Astrocyte (in vitro differentiated cells and primary cell): ENCODE results near the gene SMAP1. TPM values are rescaled to one million over a fixed set of nuclear protein-coding genes. Genes with fewer than 3 reads are reported as not detected.

Experiments
- DNase-seq: peaks from one replicate; pipeline ENCODE4 v3.0.0-alpha.2; 2010; ENCODE audit warnings: low read depth
- FAIRE-seq: peaks from 2 replicates; lab custom pipeline; 2011; peaks lifted over from hg19 to GRCh38; lab: Jason Lieb, UNC
- H2AFZ ChIP-seq: 2 replicates; pipeline ENCODE4 v1.6.0; 2012; ENCODE audit warnings: low read depth, low read length, inconsistent platforms
- H3K27ac ChIP-seq: 2 replicates; pipeline ENCODE4 v1.5.1; 2011; ENCODE audit warnings: low read depth, low read length, inconsistent platforms
- H3K27me3 ChIP-seq: 2 replicates; pipeline ENCODE4 v1.6.0; 2011; ENCODE audit warnings: low read length, inconsistent platforms; ENCODE audit not compliant: insufficient read depth
- H3K36me3 ChIP-seq: 2 replicates; pipeline ENCODE4 v1.5.1; 2011; ENCODE audit warnings: low read length, inconsistent platforms; ENCODE audit not compliant: insufficient read depth
- H3K4me1 ChIP-seq: 2 replicates; pipeline ENCODE4 v1.5.1; 2011; ENCODE audit warnings: low read length, inconsistent platforms; ENCODE audit not compliant: insufficient read depth
- H3K4me2 ChIP-seq: 2 replicates; pipeline ENCODE4 v1.6.0; 2012; ENCODE audit warnings: low read length, inconsistent platforms
- H3K4me3 ChIP-seq: 2 replicates; pipeline ENCODE4 v1.5.1; 2011; ENCODE audit warnings: low read depth, mild to moderate bottlenecking, low read length, inconsistent platforms; ENCODE audit not compliant: insufficient read depth
- H3K79me2 ChIP-seq: 2 replicates; pipeline ENCODE4 v1.6.0; 2012; ENCODE audit warnings: mild to moderate bottlenecking, low read length, inconsistent platforms; ENCODE audit not compliant: insufficient read depth
- H3K9ac ChIP-seq: 2 replicates; pipeline ENCODE4 v1.6.0; 2012; ENCODE audit warnings: mild to moderate bottlenecking, low read length, inconsistent platforms
- H3K9me3 ChIP-seq: 2 replicates; pipeline ENCODE4 v1.5.1; 2012; ENCODE audit warnings: low read depth, mild to moderate bottlenecking, low read length, inconsistent platforms; ENCODE audit not compliant: insufficient read depth
- H4K20me1 ChIP-seq: 2 replicates; pipeline ENCODE4 v1.6.0; 2012; ENCODE audit warnings: low read length, inconsistent platforms; ENCODE audit not compliant: insufficient read depth
- H3K27ac Mint-ChIP-seq: one replicate; pipeline ENCODE4 v1.8.0; 2021; ENCODE audit warnings: mild to moderate bottlenecking, mixed read lengths; ENCODE audit not compliant: unreplicated experiment
- H3K27me3 Mint-ChIP-seq: one replicate; pipeline ENCODE4 v1.8.0; 2021; ENCODE audit warnings: low read depth, mixed read lengths; ENCODE audit not compliant: unreplicated experiment
- H3K36me3 Mint-ChIP-seq: one replicate; pipeline ENCODE4 v1.8.0; 2021; ENCODE audit warnings: low read depth, mixed read lengths; ENCODE audit not compliant: unreplicated experiment
- H3K4me1 Mint-ChIP-seq: one replicate; pipeline ENCODE4 v1.8.0; 2021; ENCODE audit warnings: low read depth, mixed read lengths; ENCODE audit not compliant: unreplicated experiment
- H3K4me3 Mint-ChIP-seq: one replicate; pipeline ENCODE4 v1.8.0; 2021; ENCODE audit warnings: mild to moderate bottlenecking, moderate library complexity, mixed read lengths; ENCODE audit not compliant: unreplicated experiment
- H3K9me3 Mint-ChIP-seq: one replicate; pipeline ENCODE4 v1.8.0; 2021; ENCODE audit warnings: mild to moderate bottlenecking, mixed read lengths; ENCODE audit not compliant: unreplicated experiment
- CTCF ChIP-seq: IDR thresholded peaks from 2 replicates; pipeline ENCODE4 v1.5.1; 2011; ENCODE audit warnings: low read depth, mild to moderate bottlenecking, inconsistent platforms, low read length, moderate library complexity; ENCODE audit not compliant: insufficient read depth
- EZH2 ChIP-seq: IDR thresholded peaks from 2 replicates; pipeline ENCODE4 v1.6.1; 2012; ENCODE audit warnings: mild to moderate bottlenecking, low read length, inconsistent platforms; ENCODE audit not compliant: insufficient read depth
- total RNA-seq: library from RNA; stranded (reverse); gene quantifications from 2 replicates; pipeline ENCODE4 v1.2.1, GENCODE V29; 2021

Gene SMAP1
- total RNA-seq, 1 donor from 2014 or later = 27.3 TPM

DNA sequence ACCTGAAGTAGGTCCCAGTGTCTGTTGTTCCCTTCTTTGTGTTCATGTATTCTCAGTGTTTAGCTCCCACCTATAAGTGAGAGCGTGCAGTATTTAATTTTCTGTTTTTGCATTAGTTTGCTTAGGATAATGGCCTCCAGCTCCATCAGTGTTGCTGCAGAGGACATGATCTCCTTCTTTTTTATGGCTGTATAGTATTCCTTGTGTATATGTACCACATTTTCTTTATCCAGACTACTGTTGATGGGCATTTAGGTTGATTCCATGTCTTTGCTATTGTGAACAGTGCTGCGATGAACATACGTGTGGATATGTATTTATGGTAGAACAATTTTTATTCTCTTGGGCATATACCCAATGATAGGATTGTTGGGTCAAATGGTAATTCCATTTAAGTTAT lies 163.7 kb downstream of the SMAP1 start:
- Histone ChIP-seq H3K27me3 (no peaks in the 10 kb centered on the region), H3K4me2 (no peak overlapping the region), H3K27ac (no peak overlapping the region), H3K79me2 (no peaks in the 10 kb centered on the region), H4K20me1 (no peaks in the 10 kb centered on the region), H3K9ac (no peak overlapping the region), H3K9me3 (no peaks in the 10 kb centered on the region), H3K36me3 (no peaks in the 10 kb centered on the region), H3K4me3 (no peak overlapping the region), H3K4me1 (no peaks in the 10 kb centered on the region), H2AFZ (no peak overlapping the region)
- TF ChIP-seq CTCF = no peak
- TF ChIP-seq EZH2 = no peak
- no peaks in the 10 kb centered on the region for H3K4me1 Mint-ChIP-seq
- H3K4me3 Mint-ChIP-seq = no peak overlapping the region
- FAIRE-seq = no peak
- no peak for DNase-seq
- H3K9me3 Mint-ChIP-seq = no peaks in the 10 kb centered on the region
- no peaks in the 10 kb centered on the region for H3K36me3 Mint-ChIP-seq
- H3K27me3 Mint-ChIP-seq = no peaks in the 10 kb centered on the region
- no peak overlapping the region for H3K27ac Mint-ChIP-seq

GRCh38 chr6:70834520-70834919 lies 166.8 kb downstream of the SMAP1 start:
- Histone ChIP-seq H3K9ac (no peak overlapping the region), H3K27me3 (no peaks in the 10 kb centered on the region), H3K79me2 (no peaks in the 10 kb centered on the region), H3K36me3 (no peaks in the 10 kb centered on the region), H3K27ac (no peak overlapping the region), H2AFZ (no peak overlapping the region), H3K4me1 (no peaks in the 10 kb centered on the region), H3K4me2 (no peak overlapping the region), H3K9me3 (no peaks in the 10 kb centered on the region), H3K4me3 (no peak overlapping the region), H4K20me1 (no peaks in the 10 kb centered on the region)
- H3K4me3 Mint-ChIP-seq = no peak overlapping the region
- TF ChIP-seq CTCF = no peak
- TF ChIP-seq EZH2 = no peak
- FAIRE-seq = no peak
- no peak overlapping the region for H3K27ac Mint-ChIP-seq
- H3K36me3 Mint-ChIP-seq = no peaks in the 10 kb centered on the region
- H3K27me3 Mint-ChIP-seq = no peaks in the 10 kb centered on the region
- H3K4me1 Mint-ChIP-seq = peaks cover 13% of the 10 kb centered on the region
- peak; percentile 16 for DNase-seq
- no peaks in the 10 kb centered on the region for H3K9me3 Mint-ChIP-seq

- H3K27ac ChIP-seq = no peak overlapping the region
- peaks cover 13% of the 10 kb centered on the region for H3K4me1 Mint-ChIP-seq
- no peak overlapping the region for H3K4me3 ChIP-seq
- H3K9me3 ChIP-seq = no peaks in the 10 kb centered on the region
- no peaks in the 10 kb centered on the region for H4K20me1 ChIP-seq
- no peak overlapping the region for H3K4me3 Mint-ChIP-seq
- H3K27me3 Mint-ChIP-seq = no peaks in the 10 kb centered on the region
- H3K36me3 Mint-ChIP-seq = no peaks in the 10 kb centered on the region
- H2AFZ ChIP-seq = no peak overlapping the region
- TF ChIP-seq CTCF (no peak), EZH2 (no peak)
- H3K27me3 ChIP-seq = no peaks in the 10 kb centered on the region
- H3K4me1 ChIP-seq = no peaks in the 10 kb centered on the region
- H3K9me3 Mint-ChIP-seq = no peaks in the 10 kb centered on the region
- H3K4me2 ChIP-seq = no peak overlapping the region
- FAIRE-seq (no peak), DNase-seq (no peak)
- no peaks in the 10 kb centered on the region for H3K79me2 ChIP-seq
- H3K36me3 ChIP-seq = no peaks in the 10 kb centered on the region
- no peak overlapping the region for H3K9ac ChIP-seq
- no peak overlapping the region for H3K27ac Mint-ChIP-seq
These were observed 171.2 kb downstream of the SMAP1 start for GRCh38 chr6:70838907-70839285.
